ENCODE results near the gene PYHIN1. TPM values are rescaled to one million over a fixed set of nuclear protein-coding genes. Genes with fewer than 3 reads are reported as not detected.
A peak's percentile ranks its signal among the peaks of the same experiment; 100 is the strongest.

The PYHIN1 gene
- total RNA-seq, 1 experiment from 2014 or later, result 0.44 TPM

DNA sequence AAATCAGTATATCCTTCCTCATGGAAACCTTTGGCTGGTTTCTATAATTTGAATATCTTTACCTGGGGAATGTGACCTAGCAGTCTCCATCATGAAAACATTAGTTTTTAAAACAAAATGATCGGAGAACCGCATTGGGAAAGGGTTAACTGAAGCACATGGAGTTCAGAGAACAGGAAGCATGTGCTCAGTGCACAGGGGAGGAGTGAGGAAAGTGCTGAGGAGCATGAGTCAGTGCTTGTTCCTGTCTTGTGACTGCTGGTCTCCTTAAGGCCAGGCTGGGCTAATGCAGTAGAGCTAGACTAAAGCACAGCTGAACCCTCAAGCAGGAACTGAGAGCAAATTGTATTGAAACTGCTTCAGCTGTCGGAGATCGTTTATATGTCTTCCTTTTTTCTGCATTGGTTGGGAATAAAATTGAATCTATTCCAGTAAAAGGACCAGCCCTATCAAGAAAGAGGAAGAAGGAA is 84.1 kb downstream of the PYHIN1 start:
- Mint-ChIP-seq H3K4me3 (ENCODE audit: unreplicated experiment) (peak overlapping the region; percentile 88), H3K36me3 (ENCODE audit: insufficient read depth, unreplicated experiment) (peaks cover 86% of the 10 kb centered on the region), H3K27me3 (ENCODE audit: insufficient read depth, unreplicated experiment) (no peaks in the 10 kb centered on the region), H3K4me1 (ENCODE audit: insufficient read depth, unreplicated experiment) (peaks cover 69% of the 10 kb centered on the region), H3K27ac (ENCODE audit: low read depth, unreplicated experiment) (peak overlapping the region; percentile 95), H3K9me3 (ENCODE audit: unreplicated experiment) (peaks cover 10% of the 10 kb centered on the region)
- TF ChIP-seq, protein P1, sequence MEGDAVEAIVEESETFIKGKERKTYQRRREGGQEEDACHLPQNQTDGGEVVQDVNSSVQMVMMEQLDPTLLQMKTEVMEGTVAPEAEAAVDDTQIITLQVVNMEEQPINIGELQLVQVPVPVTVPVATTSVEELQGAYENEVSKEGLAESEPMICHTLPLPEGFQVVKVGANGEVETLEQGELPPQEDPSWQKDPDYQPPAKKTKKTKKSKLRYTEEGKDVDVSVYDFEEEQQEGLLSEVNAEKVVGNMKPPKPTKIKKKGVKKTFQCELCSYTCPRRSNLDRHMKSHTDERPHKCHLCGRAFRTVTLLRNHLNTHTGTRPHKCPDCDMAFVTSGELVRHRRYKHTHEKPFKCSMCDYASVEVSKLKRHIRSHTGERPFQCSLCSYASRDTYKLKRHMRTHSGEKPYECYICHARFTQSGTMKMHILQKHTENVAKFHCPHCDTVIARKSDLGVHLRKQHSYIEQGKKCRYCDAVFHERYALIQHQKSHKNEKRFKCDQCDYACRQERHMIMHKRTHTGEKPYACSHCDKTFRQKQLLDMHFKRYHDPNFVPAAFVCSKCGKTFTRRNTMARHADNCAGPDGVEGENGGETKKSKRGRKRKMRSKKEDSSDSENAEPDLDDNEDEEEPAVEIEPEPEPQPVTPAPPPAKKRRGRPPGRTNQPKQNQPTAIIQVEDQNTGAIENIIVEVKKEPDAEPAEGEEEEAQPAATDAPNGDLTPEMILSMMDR (IDR thresholded peaks at IDR 0.05; ENCODE audit: unreplicated experiment), result no peak
- intact Hi-C loops (cut with micrococcal nuclease), result no loop called here
- DNase-seq (ENCODE audit: unreplicated experiment), result peak; percentile 96
- no TSS peak for BruUV-seq (replicated peaks)
- POLR2A ChIA-PET, result interaction anchor here (0.6 to 2.7 kb wide), 6 partner anchors 14 to 1242 kb away, joined by 3 to 14 read pairs (median 4); no protein-coding TSS in a partner anchor
- CTCF ChIA-PET, result interaction anchor here (0.5 to 1.5 kb wide), 3 partner anchors 17 to 1037 kb away, joined by 3 to 5 read pairs (median 3); no protein-coding TSS in a partner anchor

DNA sequence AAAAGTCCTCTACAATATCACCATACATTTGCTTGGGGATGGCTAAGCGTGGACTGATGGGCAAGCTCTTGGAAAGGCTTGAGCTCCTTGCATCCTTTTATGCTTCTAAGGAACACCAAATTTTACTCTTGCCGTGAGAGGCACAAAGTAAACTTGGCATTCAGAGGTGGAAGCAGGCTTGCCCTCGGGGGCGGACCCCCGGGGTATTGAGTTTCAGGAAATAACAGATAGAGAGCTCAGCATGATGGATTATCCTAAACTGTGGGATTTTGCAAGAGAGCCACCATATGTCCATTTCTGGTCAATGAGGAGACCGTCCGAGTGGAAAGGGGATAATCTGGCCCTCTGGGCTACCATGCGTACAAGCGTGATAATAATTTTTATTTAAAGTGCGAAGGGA is 92.4 kb downstream of the PYHIN1 start:
- CTCF ChIA-PET, result interaction anchor here (0.6 to 1.0 kb wide), 3 partner anchors 10 to 198 kb away, joined by 3 read pairs; no protein-coding TSS in a partner anchor
- POLR2A ChIA-PET, result interaction anchor here (0.7 to 1.1 kb wide), 2 partner anchors 11 to 14 kb away, joined by 4 to 9 read pairs; partner anchors contain the start of gene IFI16
- Mint-ChIP-seq H3K36me3 (ENCODE audit: insufficient read depth, unreplicated experiment) (peaks cover 95% of the 10 kb centered on the region), H3K4me1 (ENCODE audit: insufficient read depth, unreplicated experiment) (peaks cover 61% of the 10 kb centered on the region), H3K27ac (ENCODE audit: low read depth, unreplicated experiment) (peak overlapping the region; percentile 86), H3K27me3 (ENCODE audit: insufficient read depth, unreplicated experiment) (no peaks in the 10 kb centered on the region), H3K4me3 (ENCODE audit: unreplicated experiment) (no peak overlapping the region), H3K9me3 (ENCODE audit: unreplicated experiment) (no peaks in the 10 kb centered on the region)
- intact Hi-C loops (cut with micrococcal nuclease), result no loop called here
- no TSS peak for BruUV-seq (replicated peaks)
- no peak for DNase-seq (ENCODE audit: unreplicated experiment)
- TF ChIP-seq, protein P1 (IDR thresholded peaks at IDR 0.05; ENCODE audit: unreplicated experiment), result no peak

DNA sequence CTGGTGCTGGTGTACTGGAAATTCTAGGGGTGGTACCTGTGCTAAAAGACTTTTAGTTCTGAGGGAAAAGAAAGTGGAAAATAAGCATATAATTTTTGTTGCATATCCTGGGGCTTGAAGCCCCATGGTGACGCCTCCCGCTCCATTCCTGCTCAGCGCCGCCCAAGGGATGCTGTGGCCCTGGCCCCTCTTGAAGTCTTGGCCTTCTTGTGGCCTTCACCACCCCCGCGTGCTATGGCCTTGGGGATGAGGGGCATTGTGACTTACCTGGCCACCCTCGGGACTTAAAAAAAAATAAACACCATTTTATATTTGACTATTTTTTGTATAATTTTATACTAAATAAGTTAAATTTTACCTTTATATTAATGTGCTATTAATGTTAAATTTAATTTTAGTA is 93.7 kb downstream of the PYHIN1 start:
- Mint-ChIP-seq H3K9me3 (ENCODE audit: unreplicated experiment) (no peaks in the 10 kb centered on the region), H3K27me3 (ENCODE audit: insufficient read depth, unreplicated experiment) (no peaks in the 10 kb centered on the region), H3K4me3 (ENCODE audit: unreplicated experiment) (no peak overlapping the region), H3K4me1 (ENCODE audit: insufficient read depth, unreplicated experiment) (peaks cover 56% of the 10 kb centered on the region), H3K36me3 (ENCODE audit: insufficient read depth, unreplicated experiment) (peaks cover 95% of the 10 kb centered on the region), H3K27ac (ENCODE audit: low read depth, unreplicated experiment) (no peak overlapping the region)
- no TSS peak for BruUV-seq (replicated peaks)
- POLR2A ChIA-PET, result interaction anchor here (0.7 to 1.0 kb wide), 2 partner anchors 13 to 16 kb away, joined by 3 to 5 read pairs; partner anchors contain the start of gene IFI16
- intact Hi-C loops (cut with micrococcal nuclease), result no loop called here
- TF ChIP-seq, protein P1 (IDR thresholded peaks at IDR 0.05; ENCODE audit: unreplicated experiment), result no peak
- CTCF ChIA-PET, result interaction anchor here (0.6 to 1.1 kb wide), 3 partner anchors 10 to 1077 kb away, joined by 3 read pairs; no protein-coding TSS in a partner anchor
- no peak for DNase-seq (ENCODE audit: unreplicated experiment)

Other genes starting within 250 kb of the PYHIN1 start
- gene SPTA1, start 244.8 kb upstream of the PYHIN1 start, total RNA-seq (2022), result not detected in 2 replicates
- gene OR6K2, start 230.9 kb upstream of the PYHIN1 start, total RNA-seq (2022), result not detected in 2 replicates
- gene OR6K3, start 210.8 kb upstream of the PYHIN1 start, total RNA-seq (2022), result not detected in 2 replicates
- gene OR6K6, start 176.8 kb upstream of the PYHIN1 start, total RNA-seq (2022), result not detected in 2 replicates
- not detected in 2 replicates for gene OR6N1, start 159.4 kb upstream of the PYHIN1 start, total RNA-seq (2022)
- not detected in 2 replicates for gene OR6N2, start 150.3 kb upstream of the PYHIN1 start, total RNA-seq (2022)
- not detected in 2 replicates for gene MNDA, start 100.2 kb upstream of the PYHIN1 start, total RNA-seq (2022)
- gene IFI16, start 78.4 kb downstream of the PYHIN1 start, total RNA-seq (2022), result 139 and 163 TPM in 2 replicates
- not detected in 2 replicates for gene AIM2, start 145.2 kb downstream of the PYHIN1 start, total RNA-seq (2022)
- 207 and 222 TPM in 2 replicates for gene CADM3, start 240.1 kb downstream of the PYHIN1 start, total RNA-seq (2022)

Data from MCF 10A (cell line).